ENCODE data around the gene MYDGF. TPM values are rescaled to one million over a fixed set of nuclear protein-coding genes. Genes with fewer than 3 reads are reported as not detected.
A peak's percentile ranks its signal among the peaks of the same experiment; 100 is the strongest.

Gene MYDGF
- total and polyA plus RNA-seq, 2 of the 13 experiments (the other 11 are each of a cell fraction or from before 2014, with no cell fraction given), result 116 to 198 TPM

GRCh38 chr19:4633140-4633967 is 36.8 kb downstream of the MYDGF start (continued):
- peak; percentile 68 for TF ChIP-seq TEAD3 (CRISPR knock-in tag; optimal IDR thresholded peaks at IDR 0.05; ENCODE audit: borderline replicate concordance)
- TF ChIP-seq MZF1 (CRISPR knock-in tag; IDR thresholded peaks at IDR 0.05; ENCODE audit: borderline replicate concordance), result no peak
- TF ChIP-seq IRF2 (CRISPR knock-in tag; IDR thresholded peaks at IDR 0.05), result 0 out of 2 replicates have a peak, but pooled peaks have one; percentile 21
- TF ChIP-seq STAG1 (CRISPR knock-in tag; IDR thresholded peaks at IDR 0.05), result peak; percentile 76
- no peak for TF ChIP-seq SP1 (IDR thresholded peaks at IDR 0.05)
- 0 out of 2 replicates have a peak, but pooled peaks have one; percentile 31 for TF ChIP-seq SP1 (CRISPR knock-in tag; IDR thresholded peaks at IDR 0.05)
- TF ChIP-seq CERS6 (CRISPR knock-in tag; IDR thresholded peaks at IDR 0.05), result no peak
- TF ChIP-seq ADNP (CRISPR knock-in tag; IDR thresholded peaks at IDR 0.05), result peak; percentile 99
- no peak for TF ChIP-seq ZNF232 (CRISPR knock-in tag; IDR thresholded peaks at IDR 0.05; ENCODE audit: borderline replicate concordance)
- TF ChIP-seq ZNF639 (CRISPR knock-in tag; conservative IDR thresholded peaks at IDR 0.05), result no peak
- peak; percentile 95 for TF ChIP-seq ZFP36 (IDR thresholded peaks at IDR 0.05; ENCODE audit: borderline replicate concordance, low read depth, low read length, partially characterized antibody)
- 0 out of 2 replicates have a peak, but pooled peaks have one; percentile 23 for TF ChIP-seq ZNF292 (CRISPR knock-in tag; IDR thresholded peaks at IDR 0.05; ENCODE audit: borderline replicate concordance, low read depth)
- TF ChIP-seq JUND (CRISPR knock-in tag; IDR thresholded peaks at IDR 0.05), result peak; percentile 13; the same call in 1 of the 2 replicates
- TF ChIP-seq REPIN1 (CRISPR knock-in tag; IDR thresholded peaks at IDR 0.05; ENCODE audit: borderline replicate concordance, low read depth), result no peak
- no peak for TF ChIP-seq ZNF670 (CRISPR knock-in tag; IDR thresholded peaks at IDR 0.05; ENCODE audit: borderline replicate concordance)
- TF ChIP-seq MED1 (CRISPR knock-in tag; IDR thresholded peaks at IDR 0.05), result no peak
- no peak for TF ChIP-seq NFAT5 (CRISPR knock-in tag; IDR thresholded peaks at IDR 0.05)
- peak; percentile 56; the same call in 1 of the 2 replicates for TF ChIP-seq ERF (CRISPR knock-in tag; IDR thresholded peaks at IDR 0.05)
- TF ChIP-seq RFXANK (CRISPR knock-in tag; IDR thresholded peaks at IDR 0.05), result no peak
- no peak for TF ChIP-seq ZC3H4 (CRISPR knock-in tag; IDR thresholded peaks at IDR 0.05; ENCODE audit: borderline replicate concordance)
- TF ChIP-seq ZNF234 (CRISPR knock-in tag; conservative IDR thresholded peaks at IDR 0.05), result no peak
- TF ChIP-seq ZNF121 (CRISPR knock-in tag; IDR thresholded peaks at IDR 0.05), result 0 out of 2 replicates have a peak, but pooled peaks have one; percentile 6
- TF ChIP-seq ZNF329 (CRISPR knock-in tag; IDR thresholded peaks at IDR 0.05; ENCODE audit: low read depth), result peak; percentile 90
- TF ChIP-seq FOXA3 (CRISPR knock-in tag; IDR thresholded peaks at IDR 0.05), result peak; percentile 19; the same call in 1 of the 2 replicates

Data from HepG2 (cell line).